GM21390 (cell line): Measurements from ENCODE around the gene PCCA.
A peak's percentile ranks its signal among the peaks of the same experiment; 100 is the strongest.
"Not testable (repeated sequence)": the region's sequence is repeated elsewhere in the genome, so short reads cannot be mapped to it uniquely, and the experiment has no call there.

Source experiments
- ATAC-seq: cut with Tn5 transposase; IDR thresholded peaks from one replicate; pipeline ENCODE4 v1.9.1; 2021; ENCODE audit not compliant: unreplicated experiment

PCCA gene

GRCh38 chr13:100097821-100098220 is 8.9 kb downstream of the PCCA start:
- no peak for ATAC-seq

GRCh38 chr13:100098445-100099116 is 9.7 kb downstream of the PCCA start:
- no peak for ATAC-seq

- not testable (repeated sequence) for ATAC-seq
Observed at GRCh38 chr13:100099117-100099445, 10.2 kb downstream of the PCCA start.

- ATAC-seq, result no peak
Observed at GRCh38 chr13:100100115-100100879, 11.4 kb downstream of the PCCA start.

GRCh38 chr13:100102042-100102441 is 13.1 kb downstream of the PCCA start:
- no peak for ATAC-seq

GRCh38 chr13:100106005-100106404 is 17.1 kb downstream of the PCCA start:
- no peak for ATAC-seq

GRCh38 chr13:100106705-100107104 is 17.8 kb downstream of the PCCA start:
- ATAC-seq, result no peak

- ATAC-seq, result peak; percentile 62
Observed at GRCh38 chr13:100108913-100109507, 20.1 kb downstream of the PCCA start.

GRCh38 chr13:100110269-100110668 is 21.4 kb downstream of the PCCA start:
- no peak for ATAC-seq

- no peak for ATAC-seq
Observed at GRCh38 chr13:100112186-100112838, 23.4 kb downstream of the PCCA start.

- peak; percentile 66 for ATAC-seq
Observed at GRCh38 chr13:100115693-100116254, 26.9 kb downstream of the PCCA start.

- ATAC-seq, result no peak
Observed at GRCh38 chr13:100124265-100124664, 35.4 kb downstream of the PCCA start.

GRCh38 chr13:100125946-100126345 is 37.1 kb downstream of the PCCA start:
- ATAC-seq, result no peak

GRCh38 chr13:100128373-100128772 is 39.5 kb downstream of the PCCA start:
- ATAC-seq, result no peak

GRCh38 chr13:100128838-100129237 is 39.9 kb downstream of the PCCA start:
- no peak for ATAC-seq

GRCh38 chr13:100129605-100130004 is 40.7 kb downstream of the PCCA start:
- peak; percentile 87 for ATAC-seq

- no peak for ATAC-seq
Observed at GRCh38 chr13:100130092-100130491, 41.2 kb downstream of the PCCA start.

- ATAC-seq, result no peak
Observed at GRCh38 chr13:100130930-100131511, 42.1 kb downstream of the PCCA start.

- no peak for ATAC-seq
Observed at GRCh38 chr13:100131863-100132574, 43.1 kb downstream of the PCCA start.

GRCh38 chr13:100138859-100139491 is 50.1 kb downstream of the PCCA start:
- no peak for ATAC-seq
